Renal cortex interstitium (tissue), 11 donors: Measurements from ENCODE around the gene HNRNPH1. TPM values are rescaled to one million over a fixed set of nuclear protein-coding genes. Genes with fewer than 3 reads are reported as not detected.

Source experiments
- DNase-seq, 11 donors: peaks; one replicate each; pipeline ENCODE4 v3.0.0-alpha.2; 2013; ENCODE audit warnings: low read depth in 9 of 11, low spot score in 4 of 11; ENCODE audit errors: extremely low read depth in 1 of 11
- polyA plus RNA-seq, 3 donors: library from polyadenylated mRNA; unstranded; fragments of 120-200 nt; gene quantifications; one replicate each; pipeline ENCODE4 v1.2.1, GENCODE V29; 2013; ENCODE audit not compliant: insufficient read length in 3 of 3

Gene HNRNPH1
- polyA plus RNA-seq, 3 donors = 1,069 to 1,578 (median 1,180) TPM

DNA sequence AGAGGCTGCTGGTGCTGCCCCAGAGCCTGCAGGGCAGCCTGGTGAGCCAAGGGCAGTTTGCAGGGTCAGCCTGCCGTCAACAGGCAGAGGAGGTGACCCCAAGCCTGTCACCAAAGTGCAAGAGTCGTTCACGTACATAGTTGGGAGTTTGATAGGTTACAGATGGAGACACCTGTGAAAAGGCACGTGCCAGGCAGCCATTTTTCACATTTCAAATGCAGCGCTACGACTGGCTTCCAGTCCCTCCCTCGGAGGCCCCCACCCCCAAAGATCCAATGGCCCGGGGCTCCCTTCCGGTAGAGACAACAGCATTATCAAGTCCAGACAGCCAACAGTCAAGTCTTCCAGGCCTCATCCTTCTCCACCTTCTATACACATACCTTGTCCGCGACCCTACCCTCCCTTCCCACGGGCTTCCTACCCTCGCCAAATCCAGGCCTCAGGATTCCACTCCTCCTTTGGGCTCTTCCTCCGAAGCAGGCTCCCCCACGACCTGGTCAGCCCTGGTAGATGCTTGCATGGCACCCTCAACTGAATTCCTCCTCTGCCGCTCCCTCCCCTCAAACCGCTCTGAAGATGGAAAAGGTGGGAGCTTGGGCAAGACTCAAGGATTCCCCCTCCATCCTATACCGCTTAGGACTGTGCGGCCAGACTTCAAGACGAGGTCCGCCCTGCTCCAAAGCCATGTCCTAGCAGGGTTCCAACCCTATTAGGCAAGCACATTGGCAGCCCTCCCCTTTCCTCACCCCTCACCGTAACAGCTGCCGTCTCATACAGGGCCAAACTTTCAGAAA, 13.2 kb downstream of the HNRNPH1 start:
- DNase-seq = no peak

DNA sequence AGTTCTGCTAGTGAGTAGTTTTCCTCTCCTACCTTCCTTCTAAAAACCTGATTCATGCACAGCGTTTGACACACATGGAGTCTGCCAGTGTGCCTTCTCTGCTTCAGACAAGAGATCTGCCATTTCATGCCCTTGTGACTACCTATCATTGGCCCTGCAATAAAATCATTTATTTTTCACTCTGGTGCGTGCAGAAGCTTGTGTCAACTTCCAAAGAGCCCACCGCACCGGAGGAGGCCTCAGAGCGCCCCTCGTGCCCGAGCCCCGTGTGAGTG, 13.7 kb downstream of the HNRNPH1 start:
- DNase-seq = no peak

DNA sequence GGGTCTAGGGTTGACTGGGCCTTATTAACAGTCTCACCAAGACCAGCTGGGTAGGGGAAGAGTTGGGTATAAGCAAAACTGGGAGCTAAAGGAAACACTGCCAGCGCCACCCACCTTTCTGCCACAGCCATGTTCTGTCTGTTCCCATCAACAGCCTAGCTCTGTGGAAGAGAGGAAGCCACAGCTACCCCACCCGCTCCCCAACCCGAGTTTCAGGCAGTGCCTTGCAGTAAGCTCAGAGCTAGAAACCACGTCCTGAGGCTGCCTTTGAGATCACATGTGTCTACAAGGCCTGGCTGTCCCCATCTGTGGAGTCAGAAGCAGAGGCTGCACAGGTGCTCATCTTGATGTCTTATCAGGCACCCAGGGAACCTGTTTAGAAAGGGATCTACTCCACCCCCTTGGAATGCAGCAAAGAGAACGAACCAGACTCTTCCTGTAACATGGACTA, 15.3 kb downstream of the HNRNPH1 start:
- no peak for DNase-seq

DNA sequence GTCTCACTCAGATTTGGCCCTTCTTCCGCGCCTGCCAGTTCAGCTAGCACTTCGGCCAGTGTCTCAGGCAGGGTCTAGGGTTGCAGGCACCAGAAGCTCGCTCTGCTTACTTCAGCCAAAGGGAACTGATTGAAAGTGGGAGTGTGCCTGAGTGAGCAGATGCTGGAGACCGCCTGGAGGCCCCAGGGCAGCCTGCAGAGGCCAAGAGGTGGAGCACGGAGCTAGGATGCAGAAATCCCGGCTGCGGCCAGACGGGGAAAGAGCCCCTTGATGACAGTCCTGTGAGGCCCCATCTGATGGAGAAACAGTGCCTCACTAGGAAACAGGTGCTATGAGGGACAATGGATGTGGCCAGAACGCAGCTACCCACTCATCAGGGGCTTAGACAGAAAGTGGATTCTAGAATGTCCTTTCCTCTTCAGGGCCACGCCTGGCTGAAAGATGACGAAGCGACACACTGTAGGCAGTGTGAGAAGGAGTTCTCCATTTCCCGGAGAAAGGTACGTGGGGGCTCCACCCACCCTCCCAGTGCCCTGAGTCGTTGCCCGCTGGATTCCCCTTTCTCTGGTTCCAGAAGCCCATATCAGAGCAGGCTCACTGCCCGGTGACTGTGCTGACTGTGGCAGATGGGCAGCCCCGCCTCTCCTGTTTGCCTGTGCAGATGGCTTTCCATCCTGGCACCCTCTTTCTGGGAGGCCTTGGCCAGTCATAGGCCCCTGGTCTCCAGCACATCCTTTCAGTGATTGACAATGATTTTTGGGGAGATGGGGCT, 16.1 kb downstream of the HNRNPH1 start:
- no peak for DNase-seq

DNA sequence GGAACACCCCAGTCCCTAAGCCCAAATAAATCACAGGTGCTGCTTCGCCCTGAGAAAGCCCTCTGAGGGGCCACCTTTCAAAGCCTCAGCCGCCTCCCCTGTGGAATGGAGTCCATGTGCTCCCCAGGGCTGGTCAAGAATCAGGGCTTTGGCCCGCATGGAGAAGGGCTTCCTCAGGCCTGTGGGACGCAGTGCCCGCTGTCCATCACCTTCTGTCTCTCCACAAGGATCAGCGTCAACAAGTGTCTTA, 16.6 kb downstream of the HNRNPH1 start:
- no peak for DNase-seq

DNA sequence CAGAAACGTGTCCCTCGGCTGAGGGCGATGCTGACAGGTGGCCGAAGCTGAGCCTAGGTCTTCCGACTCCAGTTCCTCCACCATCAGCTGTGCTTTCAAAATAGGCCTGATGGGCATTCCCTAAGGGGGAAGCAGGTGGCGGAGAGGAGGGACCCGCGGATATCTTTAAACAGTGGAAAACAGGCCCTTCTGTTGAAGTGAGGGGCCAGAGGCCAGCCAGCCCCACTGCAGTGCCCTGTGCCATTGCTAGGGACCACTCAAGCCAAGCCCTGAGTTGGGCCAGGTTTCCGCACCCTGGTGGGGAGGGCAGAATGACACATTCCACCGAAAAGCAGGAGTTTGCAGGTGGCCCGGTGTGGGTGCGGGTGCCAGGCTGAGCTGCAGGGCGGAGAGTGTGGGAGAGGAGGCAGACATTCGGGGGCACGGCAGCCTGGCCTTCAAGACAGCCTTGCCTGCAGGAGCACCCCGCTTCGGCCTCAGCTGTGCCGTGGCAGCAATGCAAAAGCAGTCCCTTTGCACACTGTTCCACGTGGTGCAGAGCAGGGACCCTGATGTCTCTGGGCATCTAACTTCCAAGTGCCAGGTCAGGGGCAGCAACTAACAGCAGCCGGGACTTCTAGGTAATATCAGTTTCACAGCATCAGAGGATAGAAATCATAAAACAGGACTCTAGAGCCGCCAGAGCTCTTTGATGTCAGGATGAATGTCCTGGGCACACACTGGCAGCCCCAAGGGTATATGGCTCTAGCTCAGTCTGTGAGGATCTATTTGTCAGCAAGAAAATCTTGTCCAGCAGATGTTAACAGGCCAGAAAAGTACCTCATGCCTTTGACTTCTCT, 17.2 kb downstream of the HNRNPH1 start:
- DNase-seq = no peak

DNA sequence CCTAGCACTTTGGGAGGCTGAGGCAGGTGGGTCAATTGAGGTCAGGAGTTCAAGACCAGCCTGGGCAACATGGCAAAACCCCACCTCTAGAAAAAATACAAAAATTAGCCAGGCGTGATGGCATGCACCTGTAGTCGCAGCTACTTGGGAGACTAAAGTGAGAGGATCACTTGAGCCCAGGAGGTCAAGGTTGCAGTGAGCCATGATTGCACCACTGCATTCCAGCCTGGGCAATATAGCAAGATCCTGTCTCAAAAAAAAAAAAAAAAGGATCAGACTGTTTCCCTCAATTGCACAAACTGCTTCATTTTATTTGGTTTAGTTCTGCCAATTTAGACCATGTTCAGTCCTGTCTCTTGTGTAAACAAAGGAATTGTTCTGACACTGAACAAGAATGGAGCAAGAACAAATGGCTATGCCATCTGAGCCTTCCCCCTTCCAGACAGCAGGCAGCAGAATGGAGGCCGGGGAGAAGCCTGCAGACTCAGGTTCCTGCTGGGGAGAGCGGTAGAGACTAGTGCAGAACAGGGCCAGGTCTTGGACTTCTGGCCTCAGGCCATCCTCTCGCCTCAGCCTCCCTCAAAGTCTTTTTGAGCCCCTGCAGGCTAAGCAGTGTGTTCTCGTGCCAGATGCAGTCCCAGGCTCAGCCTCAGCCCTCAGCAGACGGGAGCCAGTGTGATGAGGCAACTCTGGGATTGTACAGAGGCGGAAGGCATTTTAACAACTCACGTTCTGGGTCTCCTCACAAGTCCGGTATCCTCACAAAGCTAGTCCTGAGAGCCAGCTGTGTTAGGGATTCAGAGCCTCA, 18.2 kb downstream of the HNRNPH1 start:
- no peak for DNase-seq

DNA sequence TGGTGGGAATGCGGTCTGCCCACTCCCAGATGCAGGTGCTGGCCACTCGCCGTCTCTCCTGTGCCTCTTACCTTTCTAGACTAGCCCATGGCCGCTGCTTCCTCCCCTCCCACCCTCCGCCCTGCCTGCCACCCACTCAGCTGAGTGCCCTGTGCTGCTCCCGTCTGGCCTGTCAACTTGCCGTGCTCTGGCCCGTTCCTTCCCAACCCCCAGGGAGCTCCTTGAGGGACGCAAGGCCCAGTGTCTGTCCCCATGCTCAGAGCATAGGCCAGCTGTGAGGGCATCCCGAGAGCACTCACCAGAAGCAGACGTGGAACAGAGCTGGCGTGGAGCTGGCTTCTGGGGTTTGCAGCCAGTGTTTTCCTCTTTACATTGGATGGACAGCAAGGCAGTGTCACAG, 20.2 kb downstream of the HNRNPH1 start:
- no peak for DNase-seq

DNA sequence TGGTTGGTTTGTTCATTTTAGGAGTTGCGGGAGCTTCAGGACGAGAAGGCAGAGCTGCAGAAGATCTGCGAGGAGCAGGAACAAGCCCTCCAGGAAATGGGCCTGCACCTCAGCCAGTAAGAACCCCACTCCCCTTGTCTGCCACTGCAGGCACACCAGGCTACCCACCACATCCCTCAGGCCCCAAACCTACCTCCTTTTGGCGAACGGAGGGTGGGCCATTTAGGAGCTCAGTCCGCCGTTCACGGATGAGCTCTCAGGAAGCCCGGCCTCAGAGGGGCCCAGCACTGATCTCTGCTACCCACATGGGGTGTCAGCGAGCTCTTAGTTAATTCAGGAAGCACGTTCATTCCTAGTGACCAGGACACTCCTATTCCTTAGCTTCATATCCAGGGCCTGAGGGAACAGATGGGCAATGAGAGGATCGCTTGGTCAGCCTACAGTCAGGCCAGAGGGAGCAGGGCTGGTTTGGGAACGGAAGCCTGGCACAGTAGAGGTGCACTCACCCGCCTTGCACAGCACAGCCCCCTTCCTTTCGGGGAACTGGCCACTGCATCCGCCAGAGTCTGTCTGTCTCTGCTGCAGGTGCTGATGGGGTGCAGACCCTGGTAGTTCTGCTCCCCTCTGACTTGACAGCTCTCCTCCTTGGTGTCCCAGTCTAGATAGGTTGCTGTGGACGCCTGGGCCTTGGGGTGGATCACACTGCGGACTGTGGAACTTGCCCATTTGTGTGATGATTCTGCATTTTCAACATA, 21.4 kb downstream of the HNRNPH1 start:
- no peak for DNase-seq

DNA sequence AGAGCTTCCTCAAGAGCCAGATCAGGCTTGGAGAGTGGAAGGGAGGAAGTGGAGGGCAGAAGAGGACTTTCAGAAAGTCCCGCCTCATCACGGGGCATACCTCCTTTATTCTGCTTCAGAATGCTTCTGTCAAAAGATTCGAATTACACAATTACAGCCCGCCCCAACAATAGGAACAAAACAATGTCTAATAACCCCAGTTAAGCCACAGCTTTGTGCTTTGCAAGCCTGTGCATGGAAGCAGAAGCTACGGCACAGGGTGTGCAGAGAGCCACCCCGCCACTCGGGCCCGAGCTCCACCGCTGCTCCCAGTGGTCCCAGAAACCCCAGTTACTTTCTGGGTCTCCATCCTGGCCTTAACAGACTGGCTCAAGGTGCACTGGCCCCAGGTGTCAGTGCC, 23.5 kb downstream of the HNRNPH1 start:
- DNase-seq = no peak

DNA sequence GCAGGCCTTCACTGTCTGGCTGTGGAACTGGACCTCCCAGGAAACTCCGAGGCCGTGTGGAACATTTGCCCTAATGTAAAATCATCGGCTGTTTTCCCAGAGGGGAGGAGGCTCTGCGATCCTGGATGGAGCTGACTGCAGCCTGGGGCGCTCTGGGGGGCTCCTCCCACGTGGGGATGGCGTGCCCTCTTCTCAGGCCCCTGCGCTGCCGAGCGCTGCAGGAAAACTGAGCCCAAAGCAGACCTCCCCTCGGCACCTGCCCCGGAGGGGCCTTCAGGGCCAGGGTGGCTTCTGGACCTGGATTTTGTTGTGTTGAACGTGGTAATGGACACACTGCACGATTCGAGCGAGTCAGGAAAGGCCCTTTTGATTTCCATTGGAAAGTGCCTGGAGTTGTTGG, 23.9 kb downstream of the HNRNPH1 start:
- DNase-seq = no peak

DNA sequence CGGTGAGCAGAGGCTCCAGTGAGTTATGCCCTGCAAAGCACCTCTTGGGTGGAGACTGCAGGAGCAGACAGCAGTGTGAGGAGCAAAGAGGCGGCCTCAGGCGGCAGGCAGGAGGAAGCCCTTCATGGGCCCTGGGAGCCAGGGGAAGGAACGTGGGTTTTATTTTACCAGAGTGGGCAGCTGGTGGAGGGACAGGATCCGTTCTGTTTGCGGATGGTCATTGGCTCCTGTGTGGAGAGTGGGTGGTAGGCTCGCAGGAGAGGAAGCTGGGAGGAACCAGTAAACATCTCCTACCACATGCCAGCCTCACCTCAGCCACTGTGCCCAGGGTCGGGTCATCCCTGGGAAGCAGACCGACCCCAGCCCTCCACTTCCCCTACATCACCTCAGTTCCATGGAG, 24.4 kb downstream of the HNRNPH1 start:
- no peak for DNase-seq

DNA sequence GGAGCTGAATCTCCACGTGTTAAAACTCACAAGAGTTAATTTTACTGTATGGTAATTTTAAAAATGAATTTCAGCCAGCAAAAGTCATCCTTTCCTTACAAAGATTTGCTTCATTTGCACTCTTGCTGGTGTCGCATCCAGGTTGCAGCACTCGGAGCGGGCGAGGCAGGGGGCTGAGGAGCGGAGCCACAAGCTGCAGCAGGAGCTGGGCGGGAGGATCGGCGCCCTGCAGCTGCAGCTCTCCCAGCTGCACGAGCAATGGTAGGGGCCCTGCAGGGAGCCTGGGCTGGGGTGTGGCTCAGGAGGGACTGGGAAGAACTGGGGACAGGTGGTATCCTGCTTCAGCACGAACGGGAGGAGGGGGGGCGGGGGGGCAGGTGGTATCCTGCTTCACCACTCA, 27.1 kb downstream of the HNRNPH1 start:
- no peak for DNase-seq

DNA sequence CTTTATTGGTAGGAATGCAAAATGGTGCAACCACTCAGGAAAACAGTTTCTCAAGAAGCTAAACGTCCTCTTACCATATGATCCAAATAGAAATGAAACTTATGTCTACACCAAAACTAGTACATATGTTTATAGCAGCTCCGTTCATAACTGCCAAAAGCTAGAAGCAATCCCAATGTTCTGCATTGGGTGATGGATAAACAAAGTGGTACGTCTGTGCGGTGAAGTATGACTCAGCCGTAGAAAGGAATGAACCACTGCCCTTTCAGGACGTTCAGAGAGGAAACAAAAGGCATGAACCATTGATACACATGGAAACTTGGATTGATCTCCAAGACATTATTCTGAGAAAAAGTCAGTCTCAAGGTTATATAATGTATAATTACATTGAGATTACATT, 27.6 kb downstream of the HNRNPH1 start:
- no peak for DNase-seq

DNA sequence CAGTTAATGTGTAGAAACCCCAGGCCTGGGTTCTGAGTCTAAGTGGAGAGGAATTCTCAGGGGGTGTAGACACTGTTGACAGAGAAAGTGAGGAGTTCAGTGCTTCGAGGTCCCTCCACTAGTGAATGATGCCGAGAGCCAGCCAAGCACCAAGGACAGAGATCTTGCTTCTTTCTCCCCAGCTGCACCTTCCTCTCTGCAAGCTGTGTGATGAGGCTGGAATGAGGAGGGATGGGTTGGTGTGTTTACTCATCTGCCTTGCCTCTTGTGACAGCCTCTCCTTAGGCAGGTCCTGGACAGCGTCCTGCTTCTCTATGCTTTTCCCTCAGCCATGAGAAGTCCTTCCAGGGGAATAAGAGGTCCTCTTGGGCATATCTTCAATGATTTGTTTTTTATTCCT, 35.3 kb downstream of the HNRNPH1 start:
- no peak for DNase-seq

DNA sequence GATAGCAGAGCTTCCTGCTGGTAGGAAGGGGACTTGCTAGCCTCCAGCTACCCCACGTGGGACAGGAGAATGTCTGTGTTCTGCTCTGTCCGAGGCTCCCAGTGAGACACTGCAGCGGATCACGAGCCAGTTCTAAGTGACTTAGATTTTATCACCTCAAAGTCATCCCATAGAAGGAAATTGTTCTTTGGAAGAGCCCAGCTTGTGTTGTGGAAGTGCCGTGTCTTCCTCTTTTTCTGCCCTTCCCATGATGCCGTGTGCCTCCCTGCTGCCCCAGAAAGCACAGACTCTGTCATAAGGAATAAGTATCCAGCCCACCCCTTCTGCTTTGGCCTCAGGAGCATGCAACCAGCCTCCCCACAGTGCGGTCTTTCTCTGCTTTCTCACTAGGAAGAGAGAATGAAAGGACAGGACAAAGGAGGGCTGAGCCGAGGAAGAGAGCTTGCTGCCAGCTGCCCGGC, 37.5 kb downstream of the HNRNPH1 start:
- DNase-seq = no peak

DNA sequence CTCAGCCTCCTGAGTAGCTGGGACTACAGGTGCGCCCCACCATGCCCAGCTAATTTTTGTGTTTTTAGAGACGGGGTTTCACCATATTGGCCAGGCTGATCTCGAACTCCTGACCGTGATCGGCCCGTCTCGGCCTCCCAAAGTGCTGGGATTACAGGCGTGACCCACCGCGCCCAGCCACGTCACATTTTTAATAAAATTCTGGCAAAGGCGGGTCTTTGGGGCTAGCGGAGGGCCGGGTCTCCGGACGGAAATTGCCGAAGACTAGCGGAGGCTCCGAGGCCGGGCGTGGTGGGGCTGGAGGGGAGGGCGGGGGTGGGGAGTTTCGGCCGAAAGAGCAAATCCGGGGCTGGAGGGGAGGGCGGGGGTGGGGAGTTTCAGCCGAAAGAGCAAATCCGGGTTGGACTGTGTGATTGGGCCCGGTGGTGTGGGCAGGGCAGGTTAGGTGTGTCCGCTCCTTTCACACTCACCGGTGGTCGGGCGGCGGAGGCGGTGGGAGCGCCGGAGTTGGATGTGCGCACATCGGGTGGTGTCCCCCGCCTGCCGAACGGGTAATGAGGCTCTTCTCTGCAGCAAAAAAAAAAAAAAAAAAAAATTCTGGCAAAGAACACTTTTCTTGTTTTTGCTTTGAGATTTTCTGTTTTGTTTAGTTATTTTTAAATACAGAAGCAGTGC, 46.0 kb downstream of the HNRNPH1 start:
- DNase-seq = no peak

DNA sequence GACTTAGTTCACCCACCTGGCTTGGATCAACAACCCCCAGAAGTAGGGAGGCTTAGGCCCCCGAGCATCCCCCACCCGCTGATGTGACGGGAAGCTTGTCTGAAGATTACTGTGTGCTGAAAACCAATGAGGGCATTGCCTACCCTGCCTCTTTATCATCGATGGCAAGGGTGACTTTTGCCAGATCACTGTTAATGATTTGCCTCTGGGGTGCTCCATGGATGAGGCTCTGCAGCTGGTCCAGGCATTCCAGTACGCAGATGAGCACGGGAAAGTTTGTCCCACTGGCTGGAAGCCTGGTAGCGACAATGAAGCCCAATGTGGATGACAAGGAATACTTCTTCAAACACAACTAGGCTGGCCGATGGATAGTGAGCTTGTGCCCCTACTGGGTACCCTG, 51.1 kb downstream of the HNRNPH1 start:
- no peak for DNase-seq
